Right atrium auricular region (tissue), 2 donors: ENCODE measurements around the gene ABI3. TPM values are rescaled to one million over a fixed set of nuclear protein-coding genes. Genes with fewer than 3 reads are reported as not detected.

Source experiments
- DNase-seq: peaks from one replicate; pipeline ENCODE4 v3.0.0-alpha.2; 2019; ENCODE audit warnings: low spot score
- H3K27ac ChIP-seq, 2 donors: fragments of 200-600 bp; sonication (generic); 1 replicate in 1 of 2; 2 replicates in 1 of 2; pipeline ENCODE4 v1.5.1; 2016 to 2019
- H3K27me3 ChIP-seq, 2 donors: fragments of 200-600 bp; sonication (generic); one replicate each; pipeline versions ENCODE4 v1.5.1 to v1.6.0; 2017 to 2019
- H3K36me3 ChIP-seq: fragments of 200-600 bp; sonication (generic); one replicate; pipeline ENCODE4 v1.5.1; 2016
- H3K4me1 ChIP-seq, 2 donors: fragments of 200-600 bp; sonication (generic); one replicate each; pipeline versions ENCODE4 v1.5.1 to v1.6.0; 2017 to 2019
- H3K4me3 ChIP-seq, 2 donors: fragments of 200-600 bp; sonication (generic); 1 replicate in 1 of 2; 2 replicates in 1 of 2; pipeline ENCODE4 v1.5.1; 2017 to 2019; ENCODE audit warnings: mild to moderate bottlenecking in 1 of 2, moderate library complexity in 1 of 2
- H3K9me3 ChIP-seq, 2 donors: fragments of 200-600 bp; sonication (generic); one replicate each; pipeline ENCODE4 v1.5.1; 2019
- CTCF ChIP-seq, 2 donors: fragments of 200-600 bp; sonication (generic); IDR thresholded peaks; one replicate each; pipeline ENCODE4 v1.5.1; 2019; ENCODE audit warnings: antibody characterized with exemption in 2 of 2
- total RNA-seq, 2 donors: library from RNA; depleted of rRNA; stranded (reverse); fragments of >200 nt; gene quantifications; one replicate each; pipeline ENCODE4 v1.1.0, GENCODE V29; 2016

The ABI3 gene
- total RNA-seq, 2 donors from 2014 or later = 6.7 to 8.2 TPM

- peaks cover 0 to 4% of the 10 kb centered on the region in 2 donors for H3K4me1 ChIP-seq
- H3K4me3 ChIP-seq = no peak overlapping the region
- no peaks in the 10 kb centered on the region for H3K9me3 ChIP-seq
- H3K27ac ChIP-seq = no peak overlapping the region
- TF ChIP-seq CTCF (IDR thresholded peaks at IDR 0.05) = no peak
- no peaks in the 10 kb centered on the region for H3K36me3 ChIP-seq
- H3K27me3 ChIP-seq = no peaks in the 10 kb centered on the region
- DNase-seq = no peak
These were observed 19.6 kb upstream of the ABI3 start for GRCh38 chr17:49190932-49191331.

- no peaks in the 10 kb centered on the region for H3K27me3 ChIP-seq
- H3K27ac ChIP-seq = peak overlapping the region; percentile 97 to 99
- no peak for DNase-seq
- H3K4me1 ChIP-seq = peaks cover 0 to 4% of the 10 kb centered on the region in 2 donors
- no peaks in the 10 kb centered on the region for H3K9me3 ChIP-seq
- TF ChIP-seq CTCF (IDR thresholded peaks at IDR 0.05) = no peak
- no peaks in the 10 kb centered on the region for H3K36me3 ChIP-seq
- peak overlapping the region; percentile 78 to 87 for H3K4me3 ChIP-seq
These were observed 19.0 kb upstream of the ABI3 start for GRCh38 chr17:49191409-49191916.

GRCh38 chr17:49191917-49192741 is 18.4 kb upstream of the ABI3 start:
- peak; percentile 98 for DNase-seq
- TF ChIP-seq CTCF (IDR thresholded peaks at IDR 0.05) = peak in 1 of 2 donors; percentile 64
- H3K27ac ChIP-seq = peak overlapping the region; percentile 97 to 99

GRCh38 chr17:49193513-49194296 is 16.8 kb upstream of the ABI3 start:
- Histone ChIP-seq H3K4me3 (peak overlapping the region; percentile 78 to 87), H3K36me3 (no peaks in the 10 kb centered on the region), H3K27me3 (no peaks in the 10 kb centered on the region), H3K9me3 (no peaks in the 10 kb centered on the region), H3K27ac (peak overlapping the region; percentile 97 to 99), H3K4me1 (peaks cover 0 to 4% of the 10 kb centered on the region in 2 donors)
- DNase-seq = peak; percentile 69
- TF ChIP-seq CTCF (IDR thresholded peaks at IDR 0.05) = no peak

More at GRCh38 chr17:49191917-49192741, 18.4 kb upstream of the ABI3 start:
- H3K4me3 ChIP-seq = peak overlapping the region; percentile 78 to 87
- no peaks in the 10 kb centered on the region for H3K36me3 ChIP-seq
- H3K9me3 ChIP-seq = no peaks in the 10 kb centered on the region
- H3K4me1 ChIP-seq = peaks cover 0 to 4% of the 10 kb centered on the region in 2 donors
- no peaks in the 10 kb centered on the region for H3K27me3 ChIP-seq

- Histone ChIP-seq H3K4me1 (peaks cover 0 to 4% of the 10 kb centered on the region in 2 donors), H3K27ac (no peak overlapping the region), H3K27me3 (no peaks in the 10 kb centered on the region), H3K9me3 (no peaks in the 10 kb centered on the region), H3K4me3 (peak overlapping the region in 1 of 2 donors; percentile 78), H3K36me3 (no peaks in the 10 kb centered on the region)
- TF ChIP-seq CTCF (IDR thresholded peaks at IDR 0.05) = no peak
- DNase-seq = no peak
These were observed 16.3 kb upstream of the ABI3 start for GRCh38 chr17:49194297-49194607.
